HepG2 (cell line): ENCODE data around the gene NRL. TPM values are rescaled to one million over a fixed set of nuclear protein-coding genes. Genes with fewer than 3 reads are reported as not detected.
A peak's percentile ranks its signal among the peaks of the same experiment; 100 is the strongest.

Experiments used
- FOXO1 ChIP-seq: sonication (generic); formaldehyde crosslinking; IDR thresholded peaks from 2 replicates; pipeline ENCODE4 v1.4.0; 2020; ENCODE audit warnings: missing genetic modification reagents
- FOXP4 ChIP-seq: sonication (generic); formaldehyde crosslinking; IDR thresholded peaks from 2 replicates; pipeline ENCODE4 v1.4.0; 2020; ENCODE audit warnings: missing genetic modification reagents
- KDM6A ChIP-seq: IDR thresholded peaks from 2 replicates; pipeline ENCODE4 v1.6.1; 2016; ENCODE audit warnings: low read depth
- MBD4 ChIP-seq: IDR thresholded peaks from 2 replicates; pipeline ENCODE4 v1.6.1; 2012; ENCODE audit warnings: low read length, inconsistent platforms, borderline replicate concordance
- NCOA2 ChIP-seq: sonication (generic); formaldehyde crosslinking; IDR thresholded peaks from 2 replicates; pipeline ENCODE4 v1.8.0; 2022; ENCODE audit warnings: inconsistent platforms
- REPIN1 ChIP-seq: sonication (generic); formaldehyde crosslinking; IDR thresholded peaks from 2 replicates; pipeline ENCODE4 v1.8.0; 2022; ENCODE audit warnings: missing genetic modification reagents, low read depth, mild to moderate bottlenecking, borderline replicate concordance
- U2AF1 ChIP-seq: fragments of 200-400 bp; formaldehyde crosslinking; optimal IDR thresholded peaks from 2 replicates; pipeline ENCODE3; 2017; ENCODE audit warnings: mild to moderate bottlenecking, low read depth, low read length
- YY1 ChIP-seq: IDR thresholded peaks from 2 replicates; pipeline ENCODE4 v1.6.1; 2011; ENCODE audit warnings: low read length, low read depth, moderate library complexity, mild to moderate bottlenecking; ENCODE audit not compliant: insufficient read depth, insufficient replicate concordance
- ZEB1 ChIP-seq: IDR thresholded peaks from 2 replicates; pipeline ENCODE4 v1.6.1; 2012; ENCODE audit warnings: mild to moderate bottlenecking, low read depth, inconsistent platforms; ENCODE audit not compliant: insufficient replicate concordance
- ZNF143 ChIP-seq: sonication (generic); formaldehyde crosslinking; IDR thresholded peaks from 2 replicates; pipeline ENCODE4 v1.4.0; 2020; ENCODE audit warnings: missing genetic modification reagents
- ZNF234 ChIP-seq: sonication (generic); formaldehyde crosslinking; conservative IDR thresholded peaks from 2 replicates; pipeline ENCODE4 v1.5.1; 2020; ENCODE audit warnings: mild to moderate bottlenecking, missing genetic modification reagents
- ZNF33B ChIP-seq: sonication (generic); formaldehyde crosslinking; IDR thresholded peaks from 2 replicates; pipeline ENCODE4 v1.5.1; 2020; ENCODE audit warnings: mild to moderate bottlenecking, missing genetic modification reagents
- ZNF441 ChIP-seq: sonication (generic); formaldehyde crosslinking; IDR thresholded peaks from 2 replicates; pipeline ENCODE4 v1.7.0; 2021; ENCODE audit warnings: missing genetic modification reagents, borderline replicate concordance
- ZNF766 ChIP-seq: sonication (generic); formaldehyde crosslinking; IDR thresholded peaks from 2 replicates; pipeline ENCODE4 v1.5.0; 2020; ENCODE audit warnings: missing genetic modification reagents, borderline replicate concordance
- polyA plus RNA-seq, 8 experiments: library from polyadenylated mRNA; depleted of rRNA in 3 of 8; stranded (reverse) in 7 of 8; unstranded in 1 of 8; fragments of >200 nt; fragmentation: Illumina TruSeq in 4 of 8; extraction: Trizol in 4 of 8; gene quantifications; 2 replicates each; pipeline versions ENCODE4 v1.2.1 to v1.2.3, GENCODE V29; 2011 to 2016; ENCODE audit warnings: low read depth in 4 of 8, missing spikeins in 1 of 8, mixed read lengths in 1 of 8; ENCODE audit not compliant: insufficient read depth in 1 of 8
- total RNA-seq, 5 experiments: library from RNA; depleted of rRNA; stranded (reverse); fragments of >200 nt; fragmentation: Illumina TruSeq; extraction: Trizol; gene quantifications; 2 replicates each; pipeline ENCODE4 v1.2.3, GENCODE V29; 2016; ENCODE audit warnings: low read depth in 1 of 5
- TF ChIP-seq, protein P1 (sequence below): sonication (generic); formaldehyde crosslinking; IDR thresholded peaks from 2 replicates; pipeline ENCODE4 v1.4.0; 2020; ENCODE audit warnings: missing genetic modification reagents
- TF ChIP-seq, protein P2 (sequence below): sonication (generic); formaldehyde crosslinking; IDR thresholded peaks from 2 replicates; pipeline ENCODE4 v1.4.0; 2020; ENCODE audit warnings: mild to moderate bottlenecking, missing genetic modification reagents
- TF ChIP-seq, protein P3 (sequence below): sonication (generic); formaldehyde crosslinking; IDR thresholded peaks from 2 replicates; pipeline ENCODE4 v1.5.1; 2020; ENCODE audit warnings: mild to moderate bottlenecking, missing genetic modification reagents

NRL gene
- total and polyA plus RNA-seq, 2 of the 13 experiments (the other 11 are each of a cell fraction or from before 2014, with no cell fraction given), result 2.5 to 4.7 TPM

DNA sequence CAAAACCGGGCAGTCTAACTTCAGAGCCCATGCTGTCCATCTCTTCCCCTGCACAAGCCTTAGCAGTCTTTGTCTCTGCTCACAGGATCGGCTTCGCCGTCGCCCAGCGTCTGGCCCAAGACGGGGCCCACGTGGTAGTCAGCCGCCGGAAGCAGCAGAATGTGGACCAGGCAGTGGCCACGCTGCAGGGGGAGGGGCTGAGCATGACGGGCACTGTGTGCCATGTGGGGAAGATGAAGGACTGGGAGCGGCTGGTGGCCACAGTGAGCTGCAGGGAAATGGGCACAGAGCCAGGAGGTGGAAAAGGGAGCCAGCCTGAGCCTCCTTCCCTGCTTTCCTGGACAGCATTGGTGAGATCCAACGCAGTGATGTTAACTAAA is 77.1 kb downstream of the NRL start (continued):
- TF ChIP-seq, protein P1, sequence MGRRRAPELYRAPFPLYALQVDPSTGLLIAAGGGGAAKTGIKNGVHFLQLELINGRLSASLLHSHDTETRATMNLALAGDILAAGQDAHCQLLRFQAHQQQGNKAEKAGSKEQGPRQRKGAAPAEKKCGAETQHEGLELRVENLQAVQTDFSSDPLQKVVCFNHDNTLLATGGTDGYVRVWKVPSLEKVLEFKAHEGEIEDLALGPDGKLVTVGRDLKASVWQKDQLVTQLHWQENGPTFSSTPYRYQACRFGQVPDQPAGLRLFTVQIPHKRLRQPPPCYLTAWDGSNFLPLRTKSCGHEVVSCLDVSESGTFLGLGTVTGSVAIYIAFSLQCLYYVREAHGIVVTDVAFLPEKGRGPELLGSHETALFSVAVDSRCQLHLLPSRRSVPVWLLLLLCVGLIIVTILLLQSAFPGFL, result no peak
- TF ChIP-seq ZNF766 (no peak), ZNF33B (CRISPR knock-in tag) (no peak), FOXO1 (CRISPR knock-in tag) (peak; percentile 45; the same call in 1 of the 2 replicates), YY1 (no peak), REPIN1 (CRISPR knock-in tag) (no peak), NCOA2 (no peak), ZNF234 (CRISPR knock-in tag) (no peak), FOXP4 (CRISPR knock-in tag) (no peak), ZEB1 (no peak), KDM6A (CRISPR knock-in tag) (no peak), MBD4 (no peak), ZNF441 (CRISPR knock-in tag) (no peak), ZNF143 (no peak; the same call in 1 of the 2 replicates), U2AF1 (no peak)
- TF ChIP-seq, protein P2, sequence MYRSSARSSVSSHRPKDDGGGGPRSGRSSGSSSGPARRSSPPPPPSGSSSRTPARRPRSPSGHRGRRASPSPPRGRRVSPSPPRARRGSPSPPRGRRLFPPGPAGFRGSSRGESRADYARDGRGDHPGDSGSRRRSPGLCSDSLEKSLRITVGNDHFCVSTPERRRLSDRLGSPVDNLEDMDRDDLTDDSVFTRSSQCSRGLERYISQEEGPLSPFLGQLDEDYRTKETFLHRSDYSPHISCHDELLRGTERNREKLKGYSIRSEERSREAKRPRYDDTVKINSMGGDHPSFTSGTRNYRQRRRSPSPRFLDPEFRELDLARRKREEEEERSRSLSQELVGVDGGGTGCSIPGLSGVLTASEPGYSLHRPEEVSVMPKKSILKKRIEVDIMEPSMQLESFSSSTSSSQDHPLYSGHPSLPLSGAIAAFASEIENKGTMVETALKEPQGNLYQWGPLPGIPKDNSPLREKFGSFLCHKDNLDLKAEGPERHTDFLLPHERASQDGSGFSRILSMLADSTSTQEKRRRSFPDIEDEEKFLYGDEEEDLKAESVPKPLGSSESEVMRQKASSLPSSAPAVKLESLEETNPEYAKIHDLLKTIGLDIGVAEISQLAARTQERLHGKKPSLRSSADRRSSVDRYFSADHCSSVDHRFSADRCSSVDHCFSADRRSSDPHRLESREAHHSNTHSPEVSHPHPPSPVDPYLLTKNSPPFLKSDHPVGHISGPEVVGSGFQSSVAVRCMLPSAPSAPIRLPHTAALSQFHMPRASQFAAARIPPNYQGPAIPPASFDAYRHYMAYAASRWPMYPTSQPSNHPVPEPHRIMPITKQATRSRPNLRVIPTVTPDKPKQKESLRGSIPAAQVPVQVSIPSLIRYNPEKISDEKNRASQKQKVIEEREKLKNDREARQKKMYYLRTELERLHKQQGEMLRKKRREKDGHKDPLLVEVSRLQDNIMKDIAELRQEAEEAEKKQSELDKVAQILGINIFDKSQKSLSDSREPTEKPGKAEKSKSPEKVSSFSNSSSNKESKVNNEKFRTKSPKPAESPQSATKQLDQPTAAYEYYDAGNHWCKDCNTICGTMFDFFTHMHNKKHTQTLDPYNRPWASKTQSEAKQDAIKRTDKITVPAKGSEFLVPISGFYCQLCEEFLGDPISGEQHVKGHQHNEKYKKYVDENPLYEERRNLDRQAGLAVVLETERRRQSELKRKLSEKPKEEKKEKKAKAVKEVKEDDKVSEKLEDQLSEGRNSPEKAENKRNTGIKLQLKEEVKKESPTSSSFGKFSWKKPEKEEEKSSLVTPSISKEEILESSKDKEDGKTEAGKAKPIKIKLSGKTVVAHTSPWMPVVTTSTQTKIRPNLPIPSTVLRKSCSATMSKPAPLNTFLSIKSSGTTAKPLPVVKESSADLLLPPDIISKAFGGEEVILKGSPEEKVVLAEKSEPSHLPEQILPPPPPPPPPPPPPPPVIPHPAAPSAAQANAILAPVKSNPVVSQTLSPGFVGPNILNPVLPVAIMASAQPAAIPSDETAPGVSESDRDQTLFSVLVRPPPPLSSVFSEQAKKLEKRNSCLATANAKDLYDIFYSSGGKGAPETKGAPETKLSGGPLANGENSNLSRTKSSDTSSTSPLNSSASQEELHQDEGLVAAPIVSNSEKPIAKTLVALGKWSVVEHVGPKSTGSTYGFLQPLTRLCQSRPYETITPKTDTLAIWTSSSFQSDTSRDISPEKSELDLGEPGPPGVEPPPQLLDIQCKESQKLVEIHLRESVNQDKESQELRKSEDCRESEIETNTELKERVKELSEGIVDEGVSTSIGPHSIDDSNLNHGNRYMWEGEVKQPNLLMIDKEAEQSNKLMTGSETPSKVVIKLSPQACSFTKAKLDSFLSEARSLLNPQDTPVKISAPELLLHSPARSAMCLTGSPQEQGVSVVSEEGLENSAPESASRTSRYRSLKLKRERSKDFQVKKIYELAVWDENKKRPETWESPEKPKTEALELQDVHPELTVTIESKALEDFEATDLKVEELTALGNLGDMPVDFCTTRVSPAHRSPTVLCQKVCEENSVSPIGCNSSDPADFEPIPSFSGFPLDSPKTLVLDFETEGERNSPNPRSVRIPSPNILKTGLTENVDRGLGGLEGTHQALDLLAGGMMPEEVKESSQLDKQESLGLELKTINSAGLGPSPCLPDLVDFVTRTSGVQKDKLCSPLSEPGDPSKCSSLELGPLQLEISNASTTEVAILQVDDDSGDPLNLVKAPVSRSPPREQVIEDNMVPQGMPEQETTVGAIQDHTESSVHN (CRISPR knock-in tag), result no peak
- TF ChIP-seq, protein P3, sequence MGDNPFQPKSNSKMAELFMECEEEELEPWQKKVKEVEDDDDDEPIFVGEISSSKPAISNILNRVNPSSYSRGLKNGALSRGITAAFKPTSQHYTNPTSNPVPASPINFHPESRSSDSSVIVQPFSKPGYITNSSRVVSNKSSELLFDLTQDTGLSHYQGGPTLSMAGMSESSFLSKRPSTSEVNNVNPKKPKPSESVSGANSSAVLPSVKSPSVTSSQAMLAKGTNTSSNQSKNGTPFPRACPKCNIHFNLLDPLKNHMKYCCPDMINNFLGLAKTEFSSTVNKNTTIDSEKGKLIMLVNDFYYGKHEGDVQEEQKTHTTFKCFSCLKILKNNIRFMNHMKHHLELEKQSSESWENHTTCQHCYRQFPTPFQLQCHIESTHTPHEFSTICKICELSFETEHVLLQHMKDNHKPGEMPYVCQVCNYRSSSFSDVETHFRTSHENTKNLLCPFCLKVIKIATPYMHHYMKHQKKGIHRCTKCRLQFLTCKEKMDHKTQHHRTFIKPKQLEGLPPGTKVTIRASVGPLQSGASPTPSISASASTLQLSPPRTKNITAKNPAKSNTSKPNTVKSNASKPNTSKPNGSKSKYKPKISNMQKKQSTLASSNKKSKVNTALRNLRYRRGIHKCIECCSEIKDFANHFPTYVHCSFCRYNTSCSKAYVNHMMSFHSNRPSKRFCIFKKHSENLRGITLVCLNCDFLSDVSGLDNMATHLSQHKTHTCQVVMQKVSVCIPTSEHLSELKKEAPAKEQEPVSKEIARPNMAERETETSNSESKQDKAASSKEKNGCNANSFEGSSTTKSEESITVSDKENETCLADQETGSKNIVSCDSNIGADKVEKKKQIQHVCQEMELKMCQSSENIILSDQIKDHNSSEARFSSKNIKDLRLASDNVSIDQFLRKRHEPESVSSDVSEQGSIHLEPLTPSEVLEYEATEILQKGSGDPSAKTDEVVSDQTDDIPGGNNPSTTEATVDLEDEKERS (CRISPR knock-in tag), result no peak
